Common myeloid progenitor, CD34-positive (primary cell): ENCODE data around the gene ZNRF2.
A peak's percentile ranks its signal among the peaks of the same experiment; 100 is the strongest.

ENCODE experiments used
- CTCF ChIA-PET: fragments of 350-600 bp; sonication (Branson Sonifier 250); formaldehyde crosslinking; loops from one replicate; lab custom pipeline; 2021; ENCODE audit warnings: antibody characterized with exemption; lab: Charles Lee
- POLR2A ChIA-PET: fragments of 350-600 bp; sonication (Branson Sonifier 250); formaldehyde crosslinking; loops from one replicate; lab custom pipeline; 2021; ENCODE audit warnings: antibody characterized with exemption; lab: Charles Lee
- DNase-seq, 3 donors: peaks; one replicate each; pipeline versions ENCODE4 v3.0.0 to v3.0.0-alpha.2; 2013
- H3K27ac ChIP-seq, 2 experiments: 1 replicate in 1 of 2; 2 replicates in 1 of 2; pipeline ENCODE4 v1.7.0; 2013; ENCODE audit warnings: inconsistent platforms in 2 of 2, low read length in 2 of 2, mild to moderate bottlenecking in 2 of 2, low read depth in 1 of 2, moderate library complexity in 1 of 2; ENCODE audit not compliant: severe bottlenecking in 2 of 2, insufficient read depth in 1 of 2, poor library complexity in 1 of 2
- H3K27me3 ChIP-seq, 5 experiments: replicated peaks in 2 of 5; 1 replicate in 3 of 5; 2 replicates in 2 of 5; pipeline versions ENCODE4 v1.6.1 to v1.7.0; 2013; ENCODE audit warnings: low read length in 4 of 5, mild to moderate bottlenecking in 2 of 5, moderate library complexity in 2 of 5, inconsistent platforms in 1 of 5; ENCODE audit not compliant: insufficient read depth in 5 of 5, control insufficient read depth in 4 of 5
- H3K36me3 ChIP-seq, 4 experiments: 1 replicate in 2 of 4; 2 replicates in 2 of 4; pipeline versions ENCODE4 v1.6.1 to v1.7.0; 2013; ENCODE audit warnings: low read length in 3 of 4, control low read depth in 1 of 4, mild to moderate bottlenecking in 1 of 4; ENCODE audit not compliant: control insufficient read depth in 4 of 4, insufficient read depth in 4 of 4
- H3K4me1 ChIP-seq, 4 experiments: 1 replicate in 3 of 4; 2 replicates in 1 of 4; pipeline versions ENCODE4 v1.6.1 to v1.7.1; 2013; ENCODE audit warnings: low read length in 3 of 4, mild to moderate bottlenecking in 3 of 4, control low read depth in 1 of 4, inconsistent platforms in 1 of 4, moderate library complexity in 1 of 4; ENCODE audit not compliant: control insufficient read depth in 4 of 4, insufficient read depth in 4 of 4; ENCODE audit errors: control extremely low read depth in 1 of 4
- H3K4me3 ChIP-seq, 7 experiments: 1 replicate in 4 of 7; 2 replicates in 3 of 7; pipeline versions ENCODE4 v1.5.1 to v1.7.0; 2013; ENCODE audit warnings: mild to moderate bottlenecking in 7 of 7, low read length in 6 of 7, moderate library complexity in 6 of 7, inconsistent platforms in 2 of 7, low read depth in 2 of 7, control low read depth in 1 of 7; ENCODE audit not compliant: insufficient read depth in 4 of 7, control insufficient read depth in 1 of 7; ENCODE audit errors: extremely low read depth in 1 of 7
- H3K9me3 ChIP-seq, 5 experiments: 1 replicate in 4 of 5; 2 replicates in 1 of 5; pipeline versions ENCODE4 v1.6.1 to v1.7.1; 2013; ENCODE audit warnings: low read length in 4 of 5, mild to moderate bottlenecking in 2 of 5, inconsistent platforms in 1 of 5, low read depth in 1 of 5, moderate library complexity in 1 of 5; ENCODE audit not compliant: control insufficient read depth in 4 of 5, insufficient read depth in 2 of 5; ENCODE audit errors: control extremely low read depth in 1 of 5
- WGBS: methylation state at CpG from one replicate; pipeline ENCODE4 v1.1.5; 2013; ENCODE audit not compliant: insufficient coverage; 5-methylcytosine and 5-hydroxymethylcytosine counted together

The ZNRF2 gene

GRCh38 chr7:30245913-30246312 lies 38.5 kb upstream of the ZNRF2 start:
- no peaks in the 10 kb centered on the region for H3K36me3 ChIP-seq
- 95% methylated on average over 6 of the region's 7 CpGs for WGBS

DNA sequence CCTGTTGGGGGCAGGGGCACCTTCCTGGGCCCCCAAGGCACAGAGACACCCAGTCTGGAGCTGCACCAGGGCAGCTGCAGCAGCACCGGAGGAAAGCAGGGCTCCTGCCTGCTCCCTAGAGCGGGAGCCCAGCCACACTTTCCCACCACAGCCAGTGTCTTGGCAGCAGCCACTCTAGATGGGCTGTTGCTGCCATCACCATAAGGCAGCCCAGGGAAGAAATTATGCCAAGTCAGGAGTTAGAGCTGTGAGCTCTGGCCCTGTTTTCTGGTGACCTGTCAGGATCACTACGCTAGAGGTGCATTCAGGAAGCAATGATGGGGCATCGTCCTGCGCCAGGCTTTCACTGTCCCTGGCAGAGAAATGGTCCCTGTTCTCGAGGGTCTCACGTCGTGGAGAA lies 38.0 kb upstream of the ZNRF2 start:
- CTCF ChIA-PET: interaction anchor here (0.6 kb wide), 1 partner anchor 308 kb away, joined by 3 read pairs; no protein-coding TSS in a partner anchor
- Histone ChIP-seq H3K9me3 (no peaks in the 10 kb centered on the region), H3K27me3 (peaks cover 0 to 1% (median 0%) of the 10 kb centered on the region in 5 experiments), H3K36me3 (no peaks in the 10 kb centered on the region), H3K4me1 (peaks cover 0 to 8% (median 3%) of the 10 kb centered on the region in 4 experiments), H3K4me3 (no peak overlapping the region), H3K27ac (no peak overlapping the region)
- DNase-seq: no peak
- POLR2A ChIA-PET: interaction anchor here (0.7 to 1.2 kb wide), 2 partner anchors 16 to 50 kb away, joined by 3 to 5 read pairs; no protein-coding TSS in a partner anchor
- WGBS: 95% methylated on average over 8 of the region's 8 CpGs

More at GRCh38 chr7:30245913-30246312, 38.5 kb upstream of the ZNRF2 start:
- CTCF ChIA-PET: no interaction called here
- H3K4me3 ChIP-seq: no peak overlapping the region
- H3K9me3 ChIP-seq: no peaks in the 10 kb centered on the region
- no peak for DNase-seq
- POLR2A ChIA-PET: interaction anchor here (0.7 to 1.2 kb wide), 2 partner anchors 16 to 49 kb away, joined by 3 to 5 read pairs; no protein-coding TSS in a partner anchor
- no peak overlapping the region for H3K27ac ChIP-seq
- H3K27me3 ChIP-seq: peaks cover 0 to 3% (median 0%) of the 10 kb centered on the region in 5 experiments
- peaks cover 0 to 8% (median 3%) of the 10 kb centered on the region in 4 experiments for H3K4me1 ChIP-seq

DNA sequence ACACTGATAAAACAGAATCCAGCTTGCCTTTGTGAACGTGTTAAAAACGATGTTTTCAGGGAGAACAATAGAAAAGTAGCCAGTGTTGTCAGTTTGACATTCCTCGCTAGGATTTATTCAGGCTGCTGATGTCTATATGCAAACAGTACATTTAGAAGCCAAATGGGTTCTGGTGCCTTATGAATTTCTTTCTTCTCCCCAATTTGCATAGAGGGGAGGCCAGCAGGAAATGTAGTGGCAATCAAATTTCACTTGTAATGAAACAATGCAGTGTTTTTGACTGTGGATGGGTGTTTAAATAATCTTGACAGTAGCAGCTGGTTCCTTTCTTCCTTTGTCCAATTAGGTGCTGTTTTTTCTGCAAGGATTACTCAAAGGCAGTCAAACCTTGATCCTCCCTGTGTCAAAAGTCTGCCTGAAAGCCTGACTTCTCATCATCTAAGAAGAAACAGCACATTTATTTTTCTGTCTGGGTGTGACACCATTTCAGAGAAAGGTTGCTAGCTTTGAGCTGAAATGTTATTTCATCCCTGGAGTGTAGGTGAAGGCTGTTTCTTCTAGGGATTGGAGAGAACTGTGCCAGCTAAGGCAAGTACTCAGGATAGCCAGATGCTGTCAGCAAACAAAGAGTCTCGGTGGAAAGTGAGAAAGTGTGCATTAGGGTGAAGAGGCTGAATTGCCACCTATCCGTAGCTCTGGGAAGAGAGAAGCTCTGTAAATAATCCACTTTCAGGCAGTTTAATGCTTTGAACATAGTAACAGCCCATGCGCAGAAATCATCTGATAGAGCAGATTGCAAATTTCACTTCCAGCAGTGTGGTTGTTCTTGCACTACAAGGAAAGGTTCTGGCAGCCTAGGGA lies 36.6 kb upstream of the ZNRF2 start:
- 88% methylated on average over 5 of the region's 6 CpGs for WGBS
- H3K27me3 ChIP-seq: no peaks in the 10 kb centered on the region
- ChIA-PET CTCF (no interaction called here), POLR2A (no interaction called here)
- peaks cover 0 to 11% (median 4%) of the 10 kb centered on the region in 4 experiments for H3K4me1 ChIP-seq
- H3K36me3 ChIP-seq: no peaks in the 10 kb centered on the region
- no peak for DNase-seq
- H3K27ac ChIP-seq: no peak overlapping the region
- H3K4me3 ChIP-seq: no peak overlapping the region
- H3K9me3 ChIP-seq: no peaks in the 10 kb centered on the region

DNA sequence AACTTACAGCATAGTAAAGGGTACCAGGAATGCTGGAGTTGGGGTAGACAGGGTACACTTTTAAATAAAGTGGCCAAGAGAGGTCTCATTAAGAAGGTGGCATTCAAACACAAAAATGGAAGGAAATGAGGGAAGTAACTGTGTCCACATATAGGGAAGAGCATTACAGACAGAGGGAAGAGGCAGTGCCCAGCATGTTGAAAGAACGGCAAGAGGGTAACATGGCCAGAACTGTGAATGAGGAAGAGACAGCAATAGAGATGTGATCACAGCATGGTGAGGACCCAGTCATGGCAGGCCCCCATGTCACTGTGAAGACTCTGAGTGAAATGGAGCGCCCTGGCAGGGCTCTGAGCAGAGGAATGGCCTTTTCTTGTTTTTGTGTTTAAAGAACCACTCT lies 35.1 kb upstream of the ZNRF2 start:
- WGBS: 90% methylated on average over 2 of the region's 2 CpGs
- H3K4me3 ChIP-seq: no peak overlapping the region
- H3K27me3 ChIP-seq: no peaks in the 10 kb centered on the region
- H3K4me1 ChIP-seq: peaks cover 0 to 20% (median 8%) of the 10 kb centered on the region in 4 experiments
- H3K27ac ChIP-seq: no peak overlapping the region
- no peaks in the 10 kb centered on the region for H3K9me3 ChIP-seq
- no peaks in the 10 kb centered on the region for H3K36me3 ChIP-seq
- DNase-seq: no peak
- ChIA-PET CTCF (no interaction called here), POLR2A (no interaction called here)

- ChIA-PET CTCF (interaction anchor here (1.7 kb wide), 1 partner anchor 10 kb away, joined by 5 read pairs; no protein-coding TSS in a partner anchor), POLR2A (no interaction called here)
- DNase-seq: no peak
- H3K27ac ChIP-seq: no peak overlapping the region
- H3K36me3 ChIP-seq: no peaks in the 10 kb centered on the region
- H3K9me3 ChIP-seq: no peaks in the 10 kb centered on the region
- H3K4me3 ChIP-seq: no peak overlapping the region
- WGBS: 77% methylated on average over 2 of the region's 2 CpGs
- peaks cover 0 to 20% (median 8%) of the 10 kb centered on the region in 4 experiments for H3K4me1 ChIP-seq
- no peaks in the 10 kb centered on the region for H3K27me3 ChIP-seq
Measured at GRCh38 chr7:30249986-30250774, 34.2 kb upstream of the ZNRF2 start.

- Histone ChIP-seq H3K9me3 (no peaks in the 10 kb centered on the region), H3K27me3 (no peaks in the 10 kb centered on the region), H3K4me1 (peaks cover 0 to 20% (median 8%) of the 10 kb centered on the region in 4 experiments), H3K27ac (no peak overlapping the region), H3K36me3 (no peaks in the 10 kb centered on the region), H3K4me3 (no peak overlapping the region)
- WGBS: 88% methylated on average over 2 of the region's 7 CpGs
- ChIA-PET POLR2A (no interaction called here), CTCF (interaction anchor here (1.1 to 1.3 kb wide), 2 partner anchors 14 to 23 kb away, joined by 3 read pairs; no protein-coding TSS in a partner anchor)
- peak in 2 of 3 donors; percentile 30 to 41 for DNase-seq
Measured at GRCh38 chr7:30251708-30252329, 32.6 kb upstream of the ZNRF2 start.
